A549 (cell line): ENCODE results near the gene SMIM43. TPM values are rescaled to one million over a fixed set of nuclear protein-coding genes. Genes with fewer than 3 reads are reported as not detected.

Source experiments
- ATAC-seq, 2 experiments: fragments of 200-7000 bp in 1 of 2; fragments of >200 bp in 1 of 2; cut with Nextera tagmentation in 1 of 2; cut with Tn5 transposase in 1 of 2; 3 replicates each; pipeline versions ENCODE4 v1.8.0 to v1.9.1; 2018 to 2020; ENCODE audit warnings: mild to moderate bottlenecking in 1 of 2, moderate library complexity in 1 of 2
- CTCF ChIA-PET: fragments of 300-600 bp; sonication (Branson Sonifier 250); formaldehyde crosslinking; extraction: SDS; loops from one replicate; lab custom pipeline; 2021; ENCODE audit warnings: antibody characterized with exemption, inconsistent platforms; lab: Yijun Ruan, JAX
- POLR2A ChIA-PET: fragments of 350-600 bp; formaldehyde crosslinking; extraction: SDS; loops from one replicate; lab custom pipeline; 2021; ENCODE audit warnings: antibody characterized with exemption, inconsistent platforms; lab: Yijun Ruan, JAX
- DNase-seq, 2 experiments: peaks; one replicate each; pipeline versions ENCODE4 v3.0.0 to v3.0.0-alpha.2; 2011 to 2016; ENCODE audit warnings: low read depth in 1 of 2, low spot score in 1 of 2
- FAIRE-seq: peaks from 2 replicates; lab custom pipeline; 2011; peaks lifted over from hg19 to GRCh38; lab: Jason Lieb, UNC
- H3K27ac ChIP-seq, 2 experiments: fragments of >200 bp; sonication (Bioruptor Twin); formaldehyde crosslinking; 3 replicates each; pipeline ENCODE4 v1.5.1; 2016 to 2017
- H3K4me1 ChIP-seq: fragments of >200 bp; sonication (Bioruptor Twin); formaldehyde crosslinking; 3 replicates; pipeline ENCODE4 v1.6.1; 2016
- H3K4me2 ChIP-seq: fragments of >200 bp; sonication (Bioruptor Twin); formaldehyde crosslinking; 3 replicates; pipeline ENCODE4 v1.6.1; 2016
- H3K4me3 ChIP-seq: fragments of >200 bp; sonication (Bioruptor Twin); formaldehyde crosslinking; 3 replicates; pipeline ENCODE4 v1.5.1; 2016
- H3K9me3 ChIP-seq: fragments of >200 bp; sonication (Bioruptor Twin); formaldehyde crosslinking; 3 replicates; pipeline ENCODE4 v1.6.1; 2016
- BHLHE40 ChIP-seq: IDR thresholded peaks from 2 replicates; pipeline ENCODE4 v1.6.1; 2012; ENCODE audit warnings: low read depth, low read length, inconsistent platforms
- CBX2 ChIP-seq: fragments of 200-600 bp; sonication (generic); IDR thresholded peaks from 2 replicates; pipeline ENCODE4 v1.6.1; 2016; ENCODE audit warnings: low read depth, mild to moderate bottlenecking, borderline replicate concordance
- CBX8 ChIP-seq: fragments of 200-600 bp; sonication (generic); IDR thresholded peaks from 2 replicates; pipeline ENCODE4 v1.6.1; 2016
- CEBPB ChIP-seq, 2 experiments: fragments of >200 bp in 1 of 2; sonication (Bioruptor Twin) in 1 of 2; formaldehyde crosslinking in 1 of 2; IDR thresholded peaks; 2 replicates each; pipeline ENCODE4 v1.6.1; 2012 to 2016
- CHD2 ChIP-seq: fragments of 150-350 bp; IDR thresholded peaks from 2 replicates; pipeline ENCODE4 v1.6.1; 2014; ENCODE audit warnings: low read length; ENCODE audit not compliant: partially characterized antibody
- CHD4 ChIP-seq: fragments of 200-600 bp; sonication (generic); IDR thresholded peaks from 2 replicates; pipeline ENCODE4 v1.6.1; 2016; ENCODE audit warnings: antibody characterized with exemption, mild to moderate bottlenecking, borderline replicate concordance
- ESRRA ChIP-seq: fragments of 150-350 bp; IDR thresholded peaks from 2 replicates; pipeline ENCODE4 v1.6.1; 2014; ENCODE audit warnings: mild to moderate bottlenecking, low read length, borderline replicate concordance
- FOSB ChIP-seq: fragments of 250-450 bp; sonication (Bioruptor Pico); IDR thresholded peaks from 2 replicates; pipeline ENCODE4 v1.5.0; 2020; ENCODE audit warnings: mild to moderate bottlenecking, moderate library complexity
- FOSL2 ChIP-seq, 2 experiments: fragments of 450-650 bp in 1 of 2; fragments of >200 bp in 1 of 2; sonication (Bioruptor Twin) in 1 of 2; formaldehyde crosslinking; IDR thresholded peaks; 2 replicates each; pipeline versions ENCODE4 v1.5.0 to v1.6.1; 2016 to 2020; ENCODE audit warnings: mild to moderate bottlenecking in 1 of 2, moderate library complexity in 1 of 2
- GATA3 ChIP-seq: IDR thresholded peaks from 2 replicates; pipeline ENCODE4 v1.6.1; 2012; ENCODE audit warnings: borderline replicate concordance
- HEYL ChIP-seq: fragments of 250-450 bp; sonication (Bioruptor Pico); IDR thresholded peaks from 2 replicates; pipeline ENCODE4 v1.8.0; 2021; ENCODE audit warnings: mild to moderate bottlenecking, moderate library complexity
- HOXA7 ChIP-seq: fragments of 250-450 bp; sonication (Bioruptor Pico); IDR thresholded peaks from 2 replicates; pipeline ENCODE4 v1.5.0; 2020; ENCODE audit warnings: mild to moderate bottlenecking, moderate library complexity
- HOXB13 ChIP-seq: fragments of 250-450 bp; sonication (Bioruptor Pico); IDR thresholded peaks from 2 replicates; pipeline ENCODE4 v1.5.0; 2020; ENCODE audit warnings: low read depth, mild to moderate bottlenecking, moderate library complexity
- KDM5A ChIP-seq: fragments of 200-600 bp; sonication (generic); IDR thresholded peaks from 2 replicates; pipeline ENCODE4 v1.6.1; 2016; ENCODE audit warnings: antibody characterized with exemption, mild to moderate bottlenecking
- NFE2L2 ChIP-seq: fragments of 150-350 bp; conservative IDR thresholded peaks from 2 replicates; pipeline ENCODE4 v1.6.1; 2014; ENCODE audit warnings: low read length
- NPAS2 ChIP-seq: fragments of 250-450 bp; sonication (Bioruptor Pico); IDR thresholded peaks from 2 replicates; pipeline ENCODE4 v1.8.0; 2022; ENCODE audit warnings: mild to moderate bottlenecking, moderate library complexity, borderline replicate concordance
- PHF8 ChIP-seq: fragments of 200-600 bp; sonication (generic); IDR thresholded peaks from 2 replicates; pipeline ENCODE4 v1.6.1; 2016; ENCODE audit warnings: low read depth, mild to moderate bottlenecking, antibody characterized with exemption, moderate library complexity, borderline replicate concordance
- POLR2A ChIP-seq: IDR thresholded peaks from 2 replicates; pipeline ENCODE4 v1.6.1; 2012; ENCODE audit warnings: mild to moderate bottlenecking, low read length
- POLR2AphosphoS2 ChIP-seq: conservative IDR thresholded peaks from 2 replicates; pipeline ENCODE4 v1.6.1; 2012; ENCODE audit warnings: low read length, improper control_type of control experiment, inconsistent platforms
- RCOR1 ChIP-seq: fragments of 150-350 bp; IDR thresholded peaks from 2 replicates; pipeline ENCODE4 v1.6.1; 2014; ENCODE audit warnings: antibody characterized with exemption, low read length, low read depth
- RFX5 ChIP-seq: fragments of 450-650 bp; IDR thresholded peaks from 2 replicates; pipeline ENCODE4 v1.7.1; 2014; ENCODE audit warnings: antibody characterized with exemption, mild to moderate bottlenecking, moderate library complexity
- SREBF2 ChIP-seq: fragments of 450-650 bp; IDR thresholded peaks from 2 replicates; pipeline ENCODE4 v1.6.1; 2014; ENCODE audit warnings: mild to moderate bottlenecking, moderate library complexity
- TFCP2L1 ChIP-seq: fragments of 250-450 bp; sonication (Bioruptor Pico); IDR thresholded peaks from 2 replicates; pipeline ENCODE4 v1.5.0; 2021; ENCODE audit warnings: mild to moderate bottlenecking
- TP53 ChIP-seq: fragments of 250-450 bp; sonication (Bioruptor Pico); IDR thresholded peaks from 2 replicates; pipeline ENCODE4 v1.5.0; 2021; ENCODE audit warnings: mild to moderate bottlenecking, moderate library complexity
- ZNF302 ChIP-seq: fragments of 250-450 bp; sonication (Bioruptor Pico); IDR thresholded peaks from 2 replicates; pipeline ENCODE4 v1.9.0; 2021; ENCODE audit warnings: inconsistent platforms, mild to moderate bottlenecking, moderate library complexity
- ZSCAN20 ChIP-seq: fragments of 250-450 bp; sonication (Bioruptor Pico); IDR thresholded peaks from 2 replicates; pipeline ENCODE4 v1.8.0; 2022; ENCODE audit warnings: mild to moderate bottlenecking, moderate library complexity
- WGBS: methylation state at CpG from one replicate; pipeline ENCODE4 v1.1.6; 2017; ENCODE audit errors: missing lambda C conversion rate; 5-methylcytosine and 5-hydroxymethylcytosine counted together
- polyA plus RNA-seq, 4 experiments: library from polyadenylated mRNA; depleted of rRNA in 3 of 4; stranded (reverse); fragments of >200 nt; fragmentation: RNase III in 1 of 4; extraction: RNeasy Plus Mini Kit Qiagen cat#74134 plus additional on column Dnase treatment in 1 of 4; gene quantifications; 2 replicates in 3 of 4; 3 replicates in 1 of 4; pipeline ENCODE4 v1.2.3, GENCODE V29; 2011 to 2017
- TF ChIP-seq, protein P1 (sequence below): fragments of 450-650 bp; IDR thresholded peaks from 2 replicates; pipeline ENCODE4 v1.6.1; 2014; ENCODE audit warnings: antibody characterized with exemption
- TF ChIP-seq, protein P2 (sequence below): fragments of 250-450 bp; sonication (Bioruptor Pico); IDR thresholded peaks from 2 replicates; pipeline ENCODE4 v1.5.0; 2021; ENCODE audit warnings: mild to moderate bottlenecking, moderate library complexity, borderline replicate concordance
- TF ChIP-seq, protein P3 (sequence below): fragments of 200-600 bp; sonication (generic); IDR thresholded peaks from 2 replicates; pipeline ENCODE4 v1.6.1; 2016; ENCODE audit warnings: antibody characterized with exemption, mild to moderate bottlenecking, moderate library complexity

Gene SMIM43
- polyA plus RNA-seq, 2 of the 4 experiments (the other 2 are of a cell fraction), result 0.12 to 0.45 TPM

DNA sequence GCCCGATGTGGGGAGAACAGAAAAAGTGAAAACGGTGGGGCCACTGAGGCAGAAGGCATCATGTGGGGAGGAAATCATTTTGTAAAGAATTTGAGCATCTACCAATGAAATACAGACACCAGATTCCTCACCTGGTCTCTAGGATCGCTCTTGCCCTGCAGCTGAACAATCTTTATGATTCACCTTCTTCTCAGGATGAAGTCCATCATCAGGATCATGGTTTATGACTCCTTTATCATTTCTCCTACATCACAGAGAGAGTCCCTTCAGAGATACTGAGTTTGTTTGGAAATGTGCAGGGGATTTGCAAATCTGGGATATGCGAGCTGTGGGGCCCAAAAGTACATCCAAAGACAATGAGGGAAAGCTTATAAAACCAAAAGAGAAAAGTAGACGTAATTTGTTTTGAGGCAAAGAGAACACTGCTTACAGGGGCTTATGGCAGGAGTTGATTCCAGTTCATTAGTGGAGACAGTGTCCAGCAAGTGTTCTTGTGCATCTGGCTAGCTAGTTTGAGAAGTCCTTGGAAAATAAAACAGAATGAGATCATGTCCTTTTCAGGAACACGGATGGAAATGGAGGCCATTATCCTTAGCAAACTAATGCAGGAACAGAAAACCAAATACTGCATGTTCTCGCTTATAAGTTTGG lies 52.8 kb downstream of the SMIM43 start:
- FAIRE-seq (no peak), DNase-seq (no peak), ATAC-seq (peak; percentile 55 to 67; a peak in 5 of 6 replicates)
- Histone ChIP-seq H3K27ac (peak overlapping the region; percentile 76 to 89), H3K4me3 (peak overlapping the region; percentile 16), H3K4me1 (peaks cover 25% of the 10 kb centered on the region), H3K9me3 (no peaks in the 10 kb centered on the region), H3K4me2 (peak overlapping the region; percentile 74)
- POLR2A ChIA-PET, result interaction anchor here (2.1 kb wide), 1 partner anchor 16 kb away, joined by 19 read pairs; the partner anchor contains the start of gene ANXA5
- CTCF ChIA-PET, result interaction anchor here (0.7 to 1.6 kb wide), 5 partner anchors 13 to 520 kb away, joined by 3 to 10 read pairs (median 3); partner anchors contain the start of gene ANXA5
- TF ChIP-seq CEBPB (IDR thresholded peaks at IDR 0.05), result no peak
- TF ChIP-seq ZSCAN20 (CRISPR knock-in tag), result no peak
- TF ChIP-seq CBX8, result no peak
- TF ChIP-seq, protein P1, sequence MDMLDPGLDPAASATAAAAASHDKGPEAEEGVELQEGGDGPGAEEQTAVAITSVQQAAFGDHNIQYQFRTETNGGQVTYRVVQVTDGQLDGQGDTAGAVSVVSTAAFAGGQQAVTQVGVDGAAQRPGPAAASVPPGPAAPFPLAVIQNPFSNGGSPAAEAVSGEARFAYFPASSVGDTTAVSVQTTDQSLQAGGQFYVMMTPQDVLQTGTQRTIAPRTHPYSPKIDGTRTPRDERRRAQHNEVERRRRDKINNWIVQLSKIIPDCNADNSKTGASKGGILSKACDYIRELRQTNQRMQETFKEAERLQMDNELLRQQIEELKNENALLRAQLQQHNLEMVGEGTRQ, result no peak
- TF ChIP-seq RCOR1, result no peak
- no peak for TF ChIP-seq CHD2
- TF ChIP-seq SREBF2, result no peak
- TF ChIP-seq HOXB13 (CRISPR knock-in tag), result no peak
- TF ChIP-seq, protein P2, sequence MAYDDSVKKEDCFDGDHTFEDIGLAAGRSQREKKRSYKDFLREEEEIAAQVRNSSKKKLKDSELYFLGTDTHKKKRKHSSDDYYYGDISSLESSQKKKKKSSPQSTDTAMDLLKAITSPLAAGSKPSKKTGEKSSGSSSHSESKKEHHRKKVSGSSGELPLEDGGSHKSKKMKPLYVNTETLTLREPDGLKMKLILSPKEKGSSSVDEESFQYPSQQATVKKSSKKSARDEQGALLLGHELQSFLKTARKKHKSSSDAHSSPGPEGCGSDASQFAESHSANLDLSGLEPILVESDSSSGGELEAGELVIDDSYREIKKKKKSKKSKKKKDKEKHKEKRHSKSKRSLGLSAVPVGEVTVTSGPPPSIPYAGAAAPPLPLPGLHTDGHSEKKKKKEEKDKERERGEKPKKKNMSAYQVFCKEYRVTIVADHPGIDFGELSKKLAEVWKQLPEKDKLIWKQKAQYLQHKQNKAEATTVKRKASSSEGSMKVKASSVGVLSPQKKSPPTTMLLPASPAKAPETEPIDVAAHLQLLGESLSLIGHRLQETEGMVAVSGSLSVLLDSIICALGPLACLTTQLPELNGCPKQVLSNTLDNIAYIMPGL (CRISPR knock-in tag), result no peak
- TF ChIP-seq TP53, result no peak
- no peak for TF ChIP-seq ESRRA
- TF ChIP-seq FOSL2 (IDR thresholded peaks at IDR 0.05), result no peak
- no peak for TF ChIP-seq FOSL2 (CRISPR knock-in tag; IDR thresholded peaks at IDR 0.05)
- no peak for TF ChIP-seq POLR2AphosphoS2
- TF ChIP-seq POLR2A, result no peak
- TF ChIP-seq, all 56 proteins: peak for 0
- WGBS, result 67% methylated on average over 7 of the region's 7 CpGs

DNA sequence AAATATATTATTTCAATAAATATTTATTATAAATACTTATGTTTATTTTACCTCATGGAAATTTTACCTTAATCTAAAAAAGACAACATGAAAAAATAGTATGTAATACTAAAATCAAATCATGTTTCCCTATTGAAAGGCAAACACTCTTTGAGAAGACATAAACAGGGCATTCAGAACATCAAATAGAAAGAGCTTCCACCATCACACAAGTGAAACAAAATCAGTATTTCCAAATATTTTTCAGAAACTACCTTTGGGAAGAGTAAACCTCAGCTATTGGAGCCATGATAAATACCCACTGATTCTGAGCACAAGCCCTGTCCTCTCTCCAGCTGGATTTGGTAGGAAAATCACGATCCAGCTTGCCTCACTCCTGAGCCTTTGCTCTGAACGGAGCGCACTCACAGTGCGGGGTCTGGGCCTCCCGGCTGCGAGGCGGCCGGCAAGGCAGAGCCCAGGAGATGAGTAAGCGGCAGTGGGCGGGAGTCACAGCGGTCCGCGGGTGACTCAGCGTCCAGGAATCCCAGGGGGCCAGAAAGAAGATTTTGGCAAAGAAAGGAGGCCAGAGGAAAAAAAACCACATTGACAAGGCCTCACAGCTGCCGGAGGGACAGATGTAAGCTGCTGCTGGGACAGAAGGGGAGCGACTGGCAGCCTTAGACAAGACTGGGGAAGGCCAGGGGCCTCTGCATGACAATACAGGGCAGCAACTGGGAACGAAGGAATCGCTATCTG lies 53.5 kb downstream of the SMIM43 start:
- FAIRE-seq (no peak), ATAC-seq (peak; percentile 100)
- 0 out of 2 replicates have a peak, but pooled peaks have one; percentile 32 for TF ChIP-seq PHF8
- no peak for TF ChIP-seq FOSB (CRISPR knock-in tag)
- TF ChIP-seq, protein P1, result no peak
- no peak for TF ChIP-seq ZNF302 (CRISPR knock-in tag)
- TF ChIP-seq ESRRA, result no peak
- no peak for TF ChIP-seq HOXA7 (CRISPR knock-in tag)
- no peak for TF ChIP-seq CBX2
- no peak for TF ChIP-seq CEBPB (IDR thresholded peaks at IDR 0.05)
- TF ChIP-seq HEYL, result no peak
- peak; percentile 47; the same call in 1 of the 2 replicates for TF ChIP-seq GATA3
- no peak for TF ChIP-seq CHD4
- no peak for TF ChIP-seq RFX5
- no peak for TF ChIP-seq BHLHE40
- TF ChIP-seq NFE2L2, result no peak
- TF ChIP-seq TFCP2L1, result no peak
- TF ChIP-seq NPAS2, result no peak
- TF ChIP-seq, protein P3, sequence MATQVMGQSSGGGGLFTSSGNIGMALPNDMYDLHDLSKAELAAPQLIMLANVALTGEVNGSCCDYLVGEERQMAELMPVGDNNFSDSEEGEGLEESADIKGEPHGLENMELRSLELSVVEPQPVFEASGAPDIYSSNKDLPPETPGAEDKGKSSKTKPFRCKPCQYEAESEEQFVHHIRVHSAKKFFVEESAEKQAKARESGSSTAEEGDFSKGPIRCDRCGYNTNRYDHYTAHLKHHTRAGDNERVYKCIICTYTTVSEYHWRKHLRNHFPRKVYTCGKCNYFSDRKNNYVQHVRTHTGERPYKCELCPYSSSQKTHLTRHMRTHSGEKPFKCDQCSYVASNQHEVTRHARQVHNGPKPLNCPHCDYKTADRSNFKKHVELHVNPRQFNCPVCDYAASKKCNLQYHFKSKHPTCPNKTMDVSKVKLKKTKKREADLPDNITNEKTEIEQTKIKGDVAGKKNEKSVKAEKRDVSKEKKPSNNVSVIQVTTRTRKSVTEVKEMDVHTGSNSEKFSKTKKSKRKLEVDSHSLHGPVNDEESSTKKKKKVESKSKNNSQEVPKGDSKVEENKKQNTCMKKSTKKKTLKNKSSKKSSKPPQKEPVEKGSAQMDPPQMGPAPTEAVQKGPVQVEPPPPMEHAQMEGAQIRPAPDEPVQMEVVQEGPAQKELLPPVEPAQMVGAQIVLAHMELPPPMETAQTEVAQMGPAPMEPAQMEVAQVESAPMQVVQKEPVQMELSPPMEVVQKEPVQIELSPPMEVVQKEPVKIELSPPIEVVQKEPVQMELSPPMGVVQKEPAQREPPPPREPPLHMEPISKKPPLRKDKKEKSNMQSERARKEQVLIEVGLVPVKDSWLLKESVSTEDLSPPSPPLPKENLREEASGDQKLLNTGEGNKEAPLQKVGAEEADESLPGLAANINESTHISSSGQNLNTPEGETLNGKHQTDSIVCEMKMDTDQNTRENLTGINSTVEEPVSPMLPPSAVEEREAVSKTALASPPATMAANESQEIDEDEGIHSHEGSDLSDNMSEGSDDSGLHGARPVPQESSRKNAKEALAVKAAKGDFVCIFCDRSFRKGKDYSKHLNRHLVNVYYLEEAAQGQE, result no peak
- no peak for TF ChIP-seq SREBF2
- TF ChIP-seq KDM5A, result no peak

More for the DNA sequence above, 53.5 kb downstream of the SMIM43 start:
- peak overlapping the region; percentile 76 to 89 for H3K27ac ChIP-seq
- POLR2A ChIA-PET, result interaction anchor here (2.1 kb wide), 1 partner anchor 15 kb away, joined by 19 read pairs; the partner anchor contains the start of gene ANXA5
- peak overlapping the region; percentile 74 for H3K4me2 ChIP-seq
- H3K9me3 ChIP-seq, result no peaks in the 10 kb centered on the region
- CTCF ChIA-PET, result interaction anchor here (0.7 to 1.6 kb wide), 4 partner anchors 14 to 519 kb away, joined by 3 to 10 read pairs (median 3); partner anchors contain the start of gene ANXA5
- 3% methylated on average over 15 of the region's 18 CpGs for WGBS
- peaks cover 25% of the 10 kb centered on the region for H3K4me1 ChIP-seq
- peak; percentile 65 to 74 for DNase-seq
- peak overlapping the region; percentile 16 for H3K4me3 ChIP-seq
